Measurements from ENCODE around the gene CHORDC1. TPM values are rescaled to one million over a fixed set of nuclear protein-coding genes. Genes with fewer than 3 reads are reported as not detected.

Gene CHORDC1
- total RNA-seq, 1 experiment from 2014 or later, result 62.0 TPM

DNA sequence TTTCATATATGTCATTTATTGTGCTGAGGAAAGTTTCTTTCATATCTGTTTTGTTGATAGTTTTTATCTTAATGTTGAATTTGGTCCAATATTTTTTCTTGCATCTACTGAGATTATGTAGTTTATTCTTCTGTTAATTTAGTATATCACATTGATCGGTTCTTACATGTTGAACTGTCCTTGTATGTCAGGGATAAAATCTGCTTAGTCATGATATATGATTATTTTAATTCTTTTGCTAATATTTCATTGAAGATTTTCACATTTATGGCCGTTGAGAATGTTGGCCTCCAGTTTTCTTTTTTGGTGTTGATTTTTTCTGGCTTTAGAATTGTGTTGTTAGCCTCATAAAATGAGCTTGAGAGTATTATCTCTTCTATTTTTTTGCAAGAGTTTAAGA, 31.2 kb upstream of the CHORDC1 start:
- Mint-ChIP-seq H3K36me3 (ENCODE audit: insufficient read depth, unreplicated experiment) (no peaks in the 10 kb centered on the region), H3K4me1 (ENCODE audit: insufficient read depth, unreplicated experiment) (no peaks in the 10 kb centered on the region), H3K9me3 (ENCODE audit: unreplicated experiment) (no peaks in the 10 kb centered on the region), H3K27ac (ENCODE audit: low read depth, unreplicated experiment) (no peak overlapping the region), H3K4me3 (ENCODE audit: unreplicated experiment) (no peak overlapping the region), H3K27me3 (ENCODE audit: insufficient read depth, unreplicated experiment) (peaks cover 14% of the 10 kb centered on the region)
- DNase-seq (ENCODE audit: unreplicated experiment), result no peak
- BruUV-seq (replicated peaks), result no TSS peak
- CTCF ChIA-PET, result interaction anchor here (0.7 kb wide), 1 partner anchor 208 kb away, joined by 3 read pairs; no protein-coding TSS in a partner anchor
- POLR2A ChIA-PET, result no interaction called here
- intact Hi-C loops (cut with micrococcal nuclease), result no loop called here
- TF ChIP-seq, protein P1, sequence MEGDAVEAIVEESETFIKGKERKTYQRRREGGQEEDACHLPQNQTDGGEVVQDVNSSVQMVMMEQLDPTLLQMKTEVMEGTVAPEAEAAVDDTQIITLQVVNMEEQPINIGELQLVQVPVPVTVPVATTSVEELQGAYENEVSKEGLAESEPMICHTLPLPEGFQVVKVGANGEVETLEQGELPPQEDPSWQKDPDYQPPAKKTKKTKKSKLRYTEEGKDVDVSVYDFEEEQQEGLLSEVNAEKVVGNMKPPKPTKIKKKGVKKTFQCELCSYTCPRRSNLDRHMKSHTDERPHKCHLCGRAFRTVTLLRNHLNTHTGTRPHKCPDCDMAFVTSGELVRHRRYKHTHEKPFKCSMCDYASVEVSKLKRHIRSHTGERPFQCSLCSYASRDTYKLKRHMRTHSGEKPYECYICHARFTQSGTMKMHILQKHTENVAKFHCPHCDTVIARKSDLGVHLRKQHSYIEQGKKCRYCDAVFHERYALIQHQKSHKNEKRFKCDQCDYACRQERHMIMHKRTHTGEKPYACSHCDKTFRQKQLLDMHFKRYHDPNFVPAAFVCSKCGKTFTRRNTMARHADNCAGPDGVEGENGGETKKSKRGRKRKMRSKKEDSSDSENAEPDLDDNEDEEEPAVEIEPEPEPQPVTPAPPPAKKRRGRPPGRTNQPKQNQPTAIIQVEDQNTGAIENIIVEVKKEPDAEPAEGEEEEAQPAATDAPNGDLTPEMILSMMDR (IDR thresholded peaks at IDR 0.05; ENCODE audit: unreplicated experiment), result no peak

- intact Hi-C loops (cut with micrococcal nuclease), result no loop called here
- ChIA-PET CTCF (interaction anchor here (0.5 kb wide), 1 partner anchor 197 kb away, joined by 3 read pairs; no protein-coding TSS in a partner anchor), POLR2A (no interaction called here)
- no peak for DNase-seq (ENCODE audit: unreplicated experiment)
- Mint-ChIP-seq H3K27ac (ENCODE audit: low read depth, unreplicated experiment) (no peak overlapping the region), H3K9me3 (ENCODE audit: unreplicated experiment) (no peaks in the 10 kb centered on the region), H3K36me3 (ENCODE audit: insufficient read depth, unreplicated experiment) (no peaks in the 10 kb centered on the region), H3K27me3 (ENCODE audit: insufficient read depth, unreplicated experiment) (peaks cover 14% of the 10 kb centered on the region), H3K4me3 (ENCODE audit: unreplicated experiment) (no peak overlapping the region), H3K4me1 (ENCODE audit: insufficient read depth, unreplicated experiment) (no peaks in the 10 kb centered on the region)
- TF ChIP-seq, protein P1 (IDR thresholded peaks at IDR 0.05; ENCODE audit: unreplicated experiment), result no peak
- no TSS peak for BruUV-seq (replicated peaks)
Measured at GRCh38 chr11:90252053-90252452, 29.2 kb upstream of the CHORDC1 start.

DNA sequence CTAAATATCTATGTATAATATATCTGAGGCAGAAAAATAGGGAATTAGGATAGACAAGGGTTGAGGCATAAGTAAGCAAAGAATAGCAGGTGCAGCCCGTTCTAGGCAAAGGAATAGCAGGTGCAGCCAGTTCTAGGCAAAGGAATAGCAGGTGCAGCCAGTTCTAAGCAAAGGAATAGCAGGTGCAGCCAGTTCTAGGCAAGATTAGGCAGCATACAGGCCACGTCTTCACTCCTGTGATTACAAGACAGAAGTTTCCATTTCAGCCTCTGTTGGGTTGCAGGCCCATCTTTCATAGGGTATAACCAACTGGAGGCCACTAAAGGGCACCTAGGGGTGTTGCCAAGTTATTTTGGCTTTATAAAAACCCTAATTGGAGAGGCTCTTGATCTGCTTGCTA, 28.8 kb upstream of the CHORDC1 start:
- ChIA-PET CTCF (interaction anchor here (0.5 to 2.1 kb wide), 4 partner anchors 15 to 197 kb away, joined by 3 to 7 read pairs (median 4); no protein-coding TSS in a partner anchor), POLR2A (no interaction called here)
- no peak for DNase-seq (ENCODE audit: unreplicated experiment)
- peaks cover 14% of the 10 kb centered on the region for H3K27me3 Mint-ChIP-seq (ENCODE audit: insufficient read depth, unreplicated experiment)
- no peaks in the 10 kb centered on the region for H3K9me3 Mint-ChIP-seq (ENCODE audit: unreplicated experiment)
- no peak overlapping the region for H3K4me3 Mint-ChIP-seq (ENCODE audit: unreplicated experiment)
- H3K36me3 Mint-ChIP-seq (ENCODE audit: insufficient read depth, unreplicated experiment), result no peaks in the 10 kb centered on the region
- intact Hi-C loops (cut with micrococcal nuclease), result no loop called here
- no TSS peak for BruUV-seq (replicated peaks)
- H3K27ac Mint-ChIP-seq (ENCODE audit: low read depth, unreplicated experiment), result no peak overlapping the region
- no peaks in the 10 kb centered on the region for H3K4me1 Mint-ChIP-seq (ENCODE audit: insufficient read depth, unreplicated experiment)
- TF ChIP-seq, protein P1 (IDR thresholded peaks at IDR 0.05; ENCODE audit: unreplicated experiment), result no peak

DNA sequence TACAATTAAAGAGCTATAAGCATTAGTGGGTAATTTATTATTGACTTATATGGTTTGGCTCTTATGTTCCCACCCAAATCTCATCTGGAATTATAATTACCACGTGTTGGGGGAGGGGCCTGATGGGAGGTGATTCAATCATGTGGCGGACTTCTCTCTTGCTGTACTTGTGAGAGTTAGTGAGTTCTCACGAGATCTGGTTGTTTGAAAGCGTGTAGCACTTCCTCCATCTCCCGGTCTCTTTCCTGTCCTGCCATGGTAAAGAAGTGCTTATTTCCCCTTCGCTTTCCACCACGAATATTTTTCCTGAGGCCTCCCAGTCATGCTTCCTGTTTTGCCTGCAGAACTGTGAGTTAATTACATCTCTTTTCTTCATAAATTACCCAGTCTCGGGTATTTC, 28.1 kb upstream of the CHORDC1 start:
- H3K4me1 Mint-ChIP-seq (ENCODE audit: insufficient read depth, unreplicated experiment), result no peaks in the 10 kb centered on the region
- H3K27me3 Mint-ChIP-seq (ENCODE audit: insufficient read depth, unreplicated experiment), result peaks cover 10% of the 10 kb centered on the region
- CTCF ChIA-PET, result interaction anchor here (0.6 to 2.1 kb wide), 10 partner anchors 14 to 1136 kb away, joined by 3 to 7 read pairs (median 3); no protein-coding TSS in a partner anchor
- TF ChIP-seq, protein P1 (IDR thresholded peaks at IDR 0.05; ENCODE audit: unreplicated experiment), result no peak
- no peaks in the 10 kb centered on the region for H3K36me3 Mint-ChIP-seq (ENCODE audit: insufficient read depth, unreplicated experiment)
- BruUV-seq (replicated peaks), result no TSS peak
- no peak overlapping the region for H3K27ac Mint-ChIP-seq (ENCODE audit: low read depth, unreplicated experiment)
- H3K9me3 Mint-ChIP-seq (ENCODE audit: unreplicated experiment), result no peaks in the 10 kb centered on the region
- intact Hi-C loops (cut with micrococcal nuclease), result no loop called here
- H3K4me3 Mint-ChIP-seq (ENCODE audit: unreplicated experiment), result no peak overlapping the region
- DNase-seq (ENCODE audit: unreplicated experiment), result no peak
- POLR2A ChIA-PET, result interaction anchor here (0.6 to 0.7 kb wide), 2 partner anchors 31 to 131 kb away, joined by 3 to 4 read pairs; no protein-coding TSS in a partner anchor
